Testis (tissue), 2 donors: ENCODE results near the gene RAB11FIP5.

Experiments
- CTCF ChIP-seq, 3 experiments: fragments of 450-650 bp in 2 of 3; fragments of 200-600 bp in 1 of 3; sonication (generic) in 1 of 3; IDR thresholded peaks; one replicate each; pipeline ENCODE4 v1.5.1; 2016 to 2019; ENCODE audit warnings: antibody characterized with exemption in 3 of 3, mild to moderate bottlenecking in 2 of 3, moderate library complexity in 1 of 3
- POLR2A ChIP-seq: fragments of 450-650 bp; IDR thresholded peaks from one replicate; pipeline ENCODE4 v1.6.1; 2017; ENCODE audit warnings: antibody characterized with exemption, mild to moderate bottlenecking, moderate library complexity

DNA sequence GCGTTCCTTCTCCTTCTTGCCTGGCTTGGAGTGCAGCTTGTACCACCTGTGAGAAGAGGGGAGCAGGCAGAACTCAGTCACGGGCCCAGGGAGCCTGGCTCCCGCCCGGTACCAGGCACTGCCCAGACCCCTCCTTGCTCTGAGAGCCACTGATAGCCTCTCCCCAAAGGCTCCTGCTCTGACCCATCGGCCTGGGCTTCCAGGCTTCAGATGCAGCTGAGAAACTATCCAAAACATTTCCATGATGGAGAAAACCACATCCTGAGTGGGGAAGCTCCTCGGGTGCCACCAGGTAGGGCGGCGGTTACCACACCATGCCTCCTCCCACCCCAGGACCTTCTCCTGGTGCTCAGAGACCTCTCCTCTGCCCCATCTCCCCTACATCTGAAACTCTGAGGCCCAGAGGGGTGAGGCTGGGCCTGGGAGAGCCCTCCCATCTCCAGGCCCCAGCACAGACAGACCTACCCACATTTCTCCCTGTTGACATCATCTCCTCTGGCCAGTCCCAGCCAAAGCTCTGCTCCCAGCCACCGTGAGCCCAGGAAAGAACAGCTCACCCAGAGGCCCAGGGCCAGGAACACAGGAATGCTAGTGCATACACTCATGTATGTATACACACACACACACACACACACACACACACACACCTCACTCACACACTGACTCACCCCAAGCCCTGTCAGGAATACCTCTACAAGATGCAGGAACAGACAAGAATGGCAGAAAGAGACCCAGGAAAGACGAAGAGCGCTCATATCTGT lies 23.3 kb downstream of the RAB11FIP5 start:
- TF ChIP-seq POLR2A (no peak), CTCF (IDR thresholded peaks at IDR 0.05) (no peak)
